Neural progenitor cell (in vitro differentiated cells): Measurements from ENCODE around the gene GTF3C1. TPM values are rescaled to one million over a fixed set of nuclear protein-coding genes. Genes with fewer than 3 reads are reported as not detected.
"Not testable (repeated sequence)": the region's sequence is repeated elsewhere in the genome, so short reads cannot be mapped to it uniquely, and the experiment has no call there.

Experiments
- DNase-seq: peaks from one replicate; pipeline ENCODE4 v3.0.0-alpha.2; 2016; ENCODE audit warnings: low spot score
- H2AFZ ChIP-seq: fragments of 200-600 bp; sonication (generic); replicated peaks from 2 replicates; pipeline ENCODE4 v1.6.1; 2016; ENCODE audit warnings: antibody characterized with exemption
- H3F3A ChIP-seq: fragments of 200-600 bp; sonication (generic); 2 replicates; pipeline ENCODE4 v1.6.1; 2016; ENCODE audit warnings: antibody characterized with exemption, low read depth
- H3K27ac ChIP-seq: fragments of 200-600 bp; sonication (generic); 2 replicates; pipeline ENCODE4 v1.5.1; 2016; ENCODE audit warnings: mild to moderate bottlenecking
- H3K27me3 ChIP-seq: fragments of 200-600 bp; sonication (generic); 2 replicates; pipeline ENCODE4 v1.6.1; 2016; ENCODE audit warnings: mild to moderate bottlenecking, moderate library complexity
- H3K36me3 ChIP-seq: fragments of 200-600 bp; sonication (generic); 2 replicates; pipeline ENCODE4 v1.5.1; 2016
- H3K4me1 ChIP-seq: fragments of 200-600 bp; sonication (generic); 2 replicates; pipeline ENCODE4 v1.6.1; 2016; ENCODE audit warnings: mixed run types
- H3K4me2 ChIP-seq: fragments of 200-600 bp; sonication (generic); 2 replicates; pipeline ENCODE4 v1.6.1; 2016
- H3K4me3 ChIP-seq: fragments of 200-600 bp; sonication (generic); 2 replicates; pipeline ENCODE4 v1.5.1; 2016
- H3K79me2 ChIP-seq: fragments of 200-600 bp; sonication (generic); 2 replicates; pipeline ENCODE4 v1.6.1; 2016; ENCODE audit warnings: low read depth
- H3K9ac ChIP-seq: fragments of 200-600 bp; sonication (generic); 2 replicates; pipeline ENCODE4 v1.6.1; 2016
- H3K9me3 ChIP-seq: fragments of 200-600 bp; sonication (generic); 2 replicates; pipeline ENCODE4 v1.5.1; 2016; ENCODE audit warnings: low read depth
- H4K20me1 ChIP-seq: fragments of 200-600 bp; sonication (generic); 2 replicates; pipeline ENCODE4 v1.6.1; 2016; ENCODE audit warnings: low read depth
- H3K27ac Mint-ChIP-seq: 3 replicates; pipeline ENCODE4 v1.8.0; 2021; ENCODE audit warnings: mixed read lengths
- H3K27me3 Mint-ChIP-seq: 2 replicates; pipeline ENCODE4 v1.8.0; 2022; ENCODE audit warnings: low read depth, mild to moderate bottlenecking, inconsistent platforms, moderate library complexity, mixed read lengths; ENCODE audit not compliant: insufficient read depth
- H3K36me3 Mint-ChIP-seq: 3 replicates; pipeline ENCODE4 v1.8.0; 2021; ENCODE audit warnings: mixed read lengths
- H3K4me1 Mint-ChIP-seq: 3 replicates; pipeline ENCODE4 v1.8.0; 2021; ENCODE audit warnings: mixed read lengths
- H3K4me3 Mint-ChIP-seq: 3 replicates; pipeline ENCODE4 v1.8.0; 2021; ENCODE audit warnings: mild to moderate bottlenecking, moderate library complexity, mixed read lengths
- H3K9me3 Mint-ChIP-seq: 3 replicates; pipeline ENCODE4 v1.8.0; 2020; ENCODE audit warnings: mixed read lengths
- EZH2 ChIP-seq: fragments of 200-600 bp; sonication (generic); IDR thresholded peaks from 2 replicates; pipeline ENCODE4 v1.6.1; 2017; ENCODE audit warnings: antibody characterized with exemption, mild to moderate bottlenecking, moderate library complexity
- EZH2phosphoT487 ChIP-seq: fragments of 200-600 bp; sonication (generic); IDR thresholded peaks from 2 replicates; pipeline ENCODE4 v1.6.1; 2017; ENCODE audit warnings: antibody characterized with exemption
- total RNA-seq: library from RNA; depleted of rRNA; stranded (reverse); fragments of >200 nt; gene quantifications from 2 replicates; pipeline ENCODE4 v1.2.3, GENCODE V29; 2015; ENCODE audit warnings: low replicate concordance
- TF ChIP-seq, protein P1 (sequence below): fragments of 200-600 bp; sonication (generic); IDR thresholded peaks from 2 replicates; pipeline ENCODE4 v1.5.1; 2017; ENCODE audit warnings: antibody characterized with exemption, mild to moderate bottlenecking

Gene GTF3C1
- total RNA-seq, 1 donor from 2014 or later, result 60.9 TPM

DNA sequence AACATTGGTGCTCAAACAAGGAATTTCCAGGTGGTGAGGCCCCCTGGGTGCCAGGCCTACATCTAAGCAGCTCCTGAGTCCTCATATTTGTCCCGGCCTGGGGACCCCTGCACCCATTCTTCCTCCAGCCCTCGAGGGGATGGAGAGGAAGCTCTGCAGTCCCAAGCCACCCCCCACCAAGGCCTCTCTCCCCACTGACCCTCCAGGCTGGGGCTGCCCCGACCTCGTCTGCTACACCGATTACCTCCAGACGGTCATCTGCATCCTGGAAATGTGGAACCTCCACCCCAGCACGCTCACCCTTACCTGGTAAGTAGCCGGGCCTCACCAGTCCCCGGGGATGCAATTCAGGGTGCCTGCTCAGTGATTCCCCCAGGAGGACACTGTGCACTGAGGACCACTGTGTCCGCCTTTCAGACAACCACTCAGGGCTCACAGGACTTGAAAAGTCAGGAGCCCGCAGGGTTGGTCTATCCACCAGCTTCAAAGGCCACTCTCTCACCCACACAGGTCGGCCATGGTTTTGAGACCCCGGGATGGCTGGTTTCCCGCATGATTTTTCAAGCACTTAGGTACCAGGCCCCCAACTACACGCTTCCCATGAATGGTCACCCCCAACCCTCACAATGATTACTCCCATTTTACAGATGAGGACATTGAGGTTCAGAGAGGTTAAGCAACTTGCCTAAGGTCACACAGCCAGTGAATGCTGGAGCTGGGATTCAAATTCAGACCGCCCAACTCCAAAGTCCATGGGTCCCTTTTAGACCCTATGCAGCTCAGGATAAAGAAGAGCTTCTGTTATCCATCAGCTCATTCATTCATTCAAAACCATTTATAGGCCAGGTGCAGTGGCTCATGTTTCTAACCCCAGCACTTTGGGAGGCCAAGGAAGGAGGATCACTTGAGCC lies 115.3 kb downstream of the GTF3C1 start:
- H3K36me3 Mint-ChIP-seq, result no peaks in the 10 kb centered on the region
- Histone ChIP-seq H4K20me1 (no peaks in the 10 kb centered on the region), H3F3A (no peaks in the 10 kb centered on the region), H3K4me1 (no peaks in the 10 kb centered on the region), H3K36me3 (no peaks in the 10 kb centered on the region), H3K79me2 (no peaks in the 10 kb centered on the region), H3K4me3 (no peak overlapping the region), H2AFZ (no peak overlapping the region), H3K27ac (no peak overlapping the region), H3K9ac (no peak overlapping the region), H3K9me3 (no peaks in the 10 kb centered on the region), H3K4me2 (no peak overlapping the region), H3K27me3 (no peaks in the 10 kb centered on the region)
- peaks cover 2% of the 10 kb centered on the region for H3K27me3 Mint-ChIP-seq
- H3K4me3 Mint-ChIP-seq, result no peak overlapping the region
- H3K9me3 Mint-ChIP-seq, result no peaks in the 10 kb centered on the region
- no peak overlapping the region for H3K27ac Mint-ChIP-seq
- DNase-seq, result no peak
- peaks cover 3% of the 10 kb centered on the region for H3K4me1 Mint-ChIP-seq
- TF ChIP-seq EZH2phosphoT487 (no peak), EZH2 (no peak)
- TF ChIP-seq, protein P1, sequence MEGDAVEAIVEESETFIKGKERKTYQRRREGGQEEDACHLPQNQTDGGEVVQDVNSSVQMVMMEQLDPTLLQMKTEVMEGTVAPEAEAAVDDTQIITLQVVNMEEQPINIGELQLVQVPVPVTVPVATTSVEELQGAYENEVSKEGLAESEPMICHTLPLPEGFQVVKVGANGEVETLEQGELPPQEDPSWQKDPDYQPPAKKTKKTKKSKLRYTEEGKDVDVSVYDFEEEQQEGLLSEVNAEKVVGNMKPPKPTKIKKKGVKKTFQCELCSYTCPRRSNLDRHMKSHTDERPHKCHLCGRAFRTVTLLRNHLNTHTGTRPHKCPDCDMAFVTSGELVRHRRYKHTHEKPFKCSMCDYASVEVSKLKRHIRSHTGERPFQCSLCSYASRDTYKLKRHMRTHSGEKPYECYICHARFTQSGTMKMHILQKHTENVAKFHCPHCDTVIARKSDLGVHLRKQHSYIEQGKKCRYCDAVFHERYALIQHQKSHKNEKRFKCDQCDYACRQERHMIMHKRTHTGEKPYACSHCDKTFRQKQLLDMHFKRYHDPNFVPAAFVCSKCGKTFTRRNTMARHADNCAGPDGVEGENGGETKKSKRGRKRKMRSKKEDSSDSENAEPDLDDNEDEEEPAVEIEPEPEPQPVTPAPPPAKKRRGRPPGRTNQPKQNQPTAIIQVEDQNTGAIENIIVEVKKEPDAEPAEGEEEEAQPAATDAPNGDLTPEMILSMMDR, result no peak

DNA sequence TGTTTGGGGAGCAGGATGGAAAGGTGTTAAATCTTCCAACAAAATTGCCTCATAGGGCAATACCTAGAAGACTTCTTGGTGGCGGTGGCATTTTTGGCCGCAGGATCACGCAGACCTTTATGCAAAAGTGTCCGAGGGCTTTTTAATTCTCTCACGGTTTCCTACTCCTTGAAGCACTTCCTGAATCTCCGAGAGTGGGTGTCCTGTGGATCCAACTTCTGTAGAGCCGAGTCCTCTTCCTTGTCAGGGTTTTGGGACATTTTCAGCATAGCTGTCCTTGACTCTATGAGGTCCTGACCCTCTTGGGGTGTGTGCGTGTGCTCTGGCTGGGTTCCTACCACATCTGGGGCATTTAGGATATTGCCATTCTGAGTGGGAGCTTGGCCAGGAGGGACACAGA lies 116.1 kb downstream of the GTF3C1 start:
- no peak overlapping the region for H3K4me3 Mint-ChIP-seq
- H3K36me3 Mint-ChIP-seq, result no peaks in the 10 kb centered on the region
- no peak overlapping the region for H3K4me3 ChIP-seq
- H3K9me3 Mint-ChIP-seq, result no peaks in the 10 kb centered on the region
- no peaks in the 10 kb centered on the region for H3K4me1 ChIP-seq
- peaks cover 2% of the 10 kb centered on the region for H3K27me3 Mint-ChIP-seq
- TF ChIP-seq, protein P1, result no peak
- no peak for TF ChIP-seq EZH2
- TF ChIP-seq EZH2phosphoT487, result no peak
- H3K27ac ChIP-seq, result no peak overlapping the region
- H3K36me3 ChIP-seq, result no peaks in the 10 kb centered on the region
- no peak for DNase-seq
- no peaks in the 10 kb centered on the region for H3K79me2 ChIP-seq
- no peaks in the 10 kb centered on the region for H3K27me3 ChIP-seq
- no peaks in the 10 kb centered on the region for H3K4me1 Mint-ChIP-seq
- no peaks in the 10 kb centered on the region for H3F3A ChIP-seq
- no peak overlapping the region for H3K4me2 ChIP-seq
- H3K9ac ChIP-seq, result no peak overlapping the region
- no peaks in the 10 kb centered on the region for H3K9me3 ChIP-seq
- H4K20me1 ChIP-seq, result no peaks in the 10 kb centered on the region
- H2AFZ ChIP-seq, result no peak overlapping the region
- H3K27ac Mint-ChIP-seq, result no peak overlapping the region

DNA sequence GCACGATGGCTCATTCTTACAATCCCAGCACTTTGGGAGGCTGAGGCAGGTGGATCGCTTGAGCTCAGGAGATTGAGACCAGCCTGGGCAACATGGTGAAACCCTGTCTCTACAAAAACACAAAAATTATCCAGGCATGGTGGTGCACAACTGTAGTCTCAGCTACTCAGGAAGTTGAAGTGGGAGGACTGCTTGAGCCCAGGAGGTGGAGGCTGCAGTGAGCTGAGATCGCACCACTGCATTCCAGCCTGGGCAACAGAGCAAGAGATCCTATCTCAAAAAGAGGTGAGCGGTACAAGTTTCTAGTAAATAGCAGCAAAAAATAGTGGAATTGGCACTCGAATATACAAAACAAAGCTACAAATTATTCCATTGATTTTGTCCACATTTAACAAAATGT lies 116.5 kb downstream of the GTF3C1 start:
- not testable (repeated sequence) for H2AFZ ChIP-seq, H3K36me3 Mint-ChIP-seq, H3K79me2 ChIP-seq, H3K27me3 ChIP-seq, H3K4me3 Mint-ChIP-seq, H4K20me1 ChIP-seq, H3K27me3 Mint-ChIP-seq, H3K4me2 ChIP-seq, H3K4me3 ChIP-seq, DNase-seq, H3K9me3 ChIP-seq, H3K36me3 ChIP-seq, H3F3A ChIP-seq, H3K4me1 Mint-ChIP-seq, H3K9ac ChIP-seq, H3K9me3 Mint-ChIP-seq, H3K27ac ChIP-seq, H3K4me1 ChIP-seq
- peak overlapping the region; percentile 51 for H3K27ac Mint-ChIP-seq

DNA sequence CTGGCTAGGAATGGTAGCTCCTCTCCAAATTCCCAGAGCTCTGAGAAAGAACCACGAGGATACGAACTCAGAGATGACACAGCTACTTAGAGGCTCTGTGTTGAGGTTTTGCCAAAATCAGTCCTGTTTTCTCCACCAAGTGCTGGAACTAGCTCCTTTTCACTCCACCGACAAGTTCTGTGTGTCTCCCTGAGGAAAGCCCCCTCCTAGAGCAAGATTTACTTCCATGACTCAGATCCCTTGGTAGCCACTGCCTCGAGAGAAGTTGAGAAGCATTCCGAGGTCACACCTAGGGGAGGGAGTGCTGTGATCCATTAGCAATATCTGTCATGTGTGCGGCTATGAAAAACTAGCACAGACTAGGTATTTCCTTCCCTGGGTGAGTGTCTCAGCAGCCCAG lies 117.2 kb downstream of the GTF3C1 start:
- no peak for DNase-seq
- Histone ChIP-seq H3K9me3 (no peaks in the 10 kb centered on the region), H3K9ac (no peak overlapping the region), H3K79me2 (no peaks in the 10 kb centered on the region), H3K27me3 (no peaks in the 10 kb centered on the region), H3K36me3 (no peaks in the 10 kb centered on the region), H3K4me2 (no peak overlapping the region), H4K20me1 (no peaks in the 10 kb centered on the region), H3F3A (no peaks in the 10 kb centered on the region), H3K27ac (no peak overlapping the region), H3K4me3 (no peak overlapping the region), H3K4me1 (no peaks in the 10 kb centered on the region), H2AFZ (no peak overlapping the region)
- Mint-ChIP-seq H3K4me3 (no peak overlapping the region), H3K9me3 (no peaks in the 10 kb centered on the region), H3K4me1 (peaks cover under 1% of the 10 kb centered on the region), H3K27ac (peak overlapping the region; percentile 51), H3K36me3 (no peaks in the 10 kb centered on the region), H3K27me3 (peaks cover 2% of the 10 kb centered on the region)
- TF ChIP-seq, protein P1, result no peak
- TF ChIP-seq EZH2phosphoT487 (no peak), EZH2 (no peak)
